GM19351 (cell line): ENCODE measurements around the gene NPDC1.
"Not testable (repeated sequence)": the region's sequence is repeated elsewhere in the genome, so short reads cannot be mapped to it uniquely, and the experiment has no call there.

Experiments used
- ATAC-seq: cut with Tn5 transposase; IDR thresholded peaks from one replicate; pipeline ENCODE4 v1.9.1; 2021; ENCODE audit warnings: mild to moderate bottlenecking, moderate library complexity; ENCODE audit not compliant: unreplicated experiment

The NPDC1 gene

DNA sequence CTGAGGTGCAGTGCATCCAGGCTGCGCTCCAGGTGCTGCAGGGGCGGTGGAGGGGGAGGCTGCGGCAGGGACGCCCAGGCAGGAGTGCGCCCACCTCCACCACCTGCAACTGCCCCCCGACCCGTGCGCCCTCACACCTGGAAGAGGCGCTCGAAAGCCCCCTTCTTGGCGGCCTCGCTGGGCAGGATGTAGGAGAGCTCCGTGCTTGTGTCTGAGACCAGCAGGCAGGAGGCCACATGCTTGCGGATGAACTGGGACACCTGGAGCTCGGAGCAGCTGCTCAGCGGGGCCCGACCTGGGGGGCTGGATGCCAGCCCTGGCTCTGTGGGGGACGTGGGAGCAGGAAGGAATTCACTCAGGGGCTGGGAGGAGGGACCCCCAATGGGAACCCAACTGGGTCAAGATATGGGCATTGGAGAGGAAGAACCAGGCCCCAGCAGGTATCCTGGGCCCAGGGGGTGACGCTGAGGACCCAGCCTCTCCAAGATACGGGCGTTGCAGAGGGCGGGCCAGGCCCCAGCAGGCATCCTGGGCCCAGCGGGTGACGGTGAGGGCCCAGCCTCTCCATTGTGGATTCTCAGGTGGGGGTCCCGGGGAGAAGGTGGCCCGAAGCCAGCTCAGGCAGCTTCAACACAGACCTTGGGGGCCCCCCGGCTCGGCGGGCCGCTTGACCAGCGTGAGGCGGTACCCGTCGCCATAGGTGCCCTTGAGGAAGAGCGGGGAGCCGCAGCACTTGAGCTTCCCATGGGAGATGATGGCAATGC lies 31.0 kb downstream of the NPDC1 start:
- ATAC-seq = no peak

DNA sequence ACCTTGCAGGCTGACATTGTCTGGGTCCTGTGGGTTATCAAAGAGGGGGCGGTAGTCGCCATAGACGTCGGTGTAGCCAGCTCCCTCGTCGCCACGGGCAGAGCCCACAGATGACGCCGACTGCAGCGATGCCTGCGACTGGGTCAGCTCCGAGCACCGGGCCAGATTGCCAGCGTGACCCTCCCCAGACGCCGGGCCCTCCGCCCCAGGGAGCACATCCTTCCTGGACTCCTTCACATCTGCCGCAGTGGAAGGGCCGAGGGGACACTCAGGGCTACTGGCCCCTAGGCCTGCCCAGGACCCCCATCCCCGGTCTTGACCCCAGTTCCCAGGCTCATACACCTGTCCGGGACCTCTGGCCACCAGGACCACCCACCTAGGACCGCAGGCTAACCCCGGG lies 31.8 kb downstream of the NPDC1 start:
- no peak for ATAC-seq

DNA sequence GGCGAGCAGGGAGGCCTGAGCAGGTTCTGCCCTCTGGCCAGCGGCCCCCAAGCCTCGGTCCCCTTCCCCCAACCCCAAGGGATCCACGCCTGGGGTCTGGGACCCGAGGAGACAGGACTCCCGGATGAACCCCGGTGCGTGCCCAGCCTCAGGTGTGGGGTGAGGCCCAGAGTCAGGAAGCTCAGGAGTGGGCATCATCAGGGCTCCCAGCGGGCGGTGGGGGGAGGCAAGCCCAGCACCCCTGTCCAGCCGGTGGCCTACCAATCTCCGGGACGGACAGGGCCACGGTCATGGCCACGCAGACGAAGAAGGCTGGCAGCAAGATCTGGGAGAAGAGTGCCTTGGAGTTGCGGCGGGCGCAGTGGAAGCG lies 32.4 kb downstream of the NPDC1 start:
- no peak for ATAC-seq

DNA sequence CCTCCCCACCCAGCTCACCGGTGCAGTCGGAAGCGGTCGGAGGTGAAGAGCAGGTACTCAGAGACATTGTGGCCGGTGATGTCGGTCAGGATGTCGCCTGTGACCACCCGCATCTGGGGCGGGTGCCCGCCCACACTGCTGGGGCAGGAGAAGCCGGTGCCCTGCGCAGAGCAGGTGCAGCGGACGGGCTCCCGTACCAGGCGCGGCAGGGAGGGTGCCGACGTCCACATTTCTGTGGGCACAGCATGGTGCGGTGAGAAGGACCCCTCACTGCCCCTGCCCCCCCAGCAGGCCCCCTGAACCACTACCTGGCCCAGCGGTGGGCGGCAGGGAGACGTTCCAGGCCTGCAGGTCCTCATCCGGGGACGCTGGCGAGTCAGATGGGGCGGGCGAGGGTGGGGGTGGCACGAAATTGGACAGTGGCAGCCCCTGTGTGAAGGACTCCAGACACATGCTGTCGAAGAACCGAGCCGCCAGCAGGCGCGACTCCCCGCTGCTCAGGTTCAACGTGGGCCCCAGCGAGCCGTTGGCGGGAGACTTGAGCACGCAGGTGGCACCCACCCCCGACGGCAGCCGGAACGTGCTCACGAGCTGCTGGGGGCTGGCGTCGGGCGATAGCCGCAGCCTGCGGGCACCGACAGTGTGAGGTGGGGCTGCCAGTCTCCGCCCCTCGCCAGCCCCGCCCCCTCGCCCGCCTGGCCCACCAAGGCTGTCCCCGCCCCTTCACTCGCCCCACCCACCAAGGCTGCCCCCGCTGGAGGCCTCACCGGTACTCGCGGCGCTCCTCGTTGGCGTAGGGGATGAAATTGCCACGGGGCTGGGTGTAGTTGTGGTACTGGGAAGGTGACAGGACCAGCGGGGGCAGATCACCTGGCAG lies 33.0 kb downstream of the NPDC1 start:
- ATAC-seq = no peak

DNA sequence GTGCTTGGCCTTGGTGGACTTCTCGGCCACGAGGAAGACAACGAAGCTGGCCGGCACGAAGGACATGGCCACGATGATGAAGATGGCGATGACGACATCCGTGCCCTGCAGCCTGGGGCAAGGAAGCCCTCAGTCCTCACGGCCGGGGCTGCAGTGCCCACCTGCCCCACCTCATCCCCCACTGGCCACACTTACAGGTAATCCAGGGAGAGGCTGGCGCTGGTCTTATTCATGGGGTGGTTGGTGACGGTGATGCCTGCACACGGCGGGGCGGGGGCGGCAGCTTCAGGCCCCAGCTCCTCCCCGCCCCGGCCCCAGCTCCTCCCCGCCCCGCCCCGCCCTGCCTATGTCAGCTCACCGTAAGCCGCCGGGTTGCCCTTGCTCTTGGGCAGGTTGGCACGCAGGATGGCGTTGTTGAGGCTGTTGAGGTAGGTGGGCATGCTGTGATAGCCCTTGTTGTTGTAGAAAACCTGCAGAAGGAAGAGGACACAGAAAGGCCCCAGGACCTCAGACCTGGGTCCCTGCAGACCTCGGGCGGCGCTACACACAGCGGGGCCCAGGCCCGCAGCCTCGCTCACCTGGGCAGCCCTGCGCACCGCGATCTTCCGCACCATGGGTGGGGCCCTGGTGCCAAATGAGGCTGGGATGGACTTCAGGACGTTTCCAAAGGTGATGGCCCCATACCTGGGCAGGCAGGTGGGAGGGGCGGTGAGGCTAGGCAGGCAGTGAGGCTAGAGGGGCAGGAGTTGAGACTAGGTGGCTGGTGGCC lies 33.9 kb downstream of the NPDC1 start:
- no peak for ATAC-seq

DNA sequence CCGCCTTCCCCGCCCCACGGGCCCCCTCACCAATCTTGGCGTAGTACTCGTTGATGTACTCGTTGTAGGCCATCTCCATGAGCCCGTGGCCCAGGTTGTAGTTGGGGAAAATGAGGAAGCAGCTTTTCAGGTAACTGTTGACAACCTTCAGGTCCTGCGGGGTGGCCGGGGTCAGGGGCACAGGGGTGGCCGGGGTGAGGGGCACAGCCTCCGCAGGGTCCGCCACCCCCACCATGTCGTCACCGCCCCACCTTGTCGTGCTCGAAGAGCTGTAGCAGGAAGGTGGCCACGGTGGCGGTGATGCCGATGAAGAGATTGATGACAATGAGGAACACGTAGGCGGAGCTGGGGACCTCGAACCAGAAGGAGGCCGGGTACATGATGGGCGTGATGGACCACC lies 34.8 kb downstream of the NPDC1 start:
- no peak for ATAC-seq

DNA sequence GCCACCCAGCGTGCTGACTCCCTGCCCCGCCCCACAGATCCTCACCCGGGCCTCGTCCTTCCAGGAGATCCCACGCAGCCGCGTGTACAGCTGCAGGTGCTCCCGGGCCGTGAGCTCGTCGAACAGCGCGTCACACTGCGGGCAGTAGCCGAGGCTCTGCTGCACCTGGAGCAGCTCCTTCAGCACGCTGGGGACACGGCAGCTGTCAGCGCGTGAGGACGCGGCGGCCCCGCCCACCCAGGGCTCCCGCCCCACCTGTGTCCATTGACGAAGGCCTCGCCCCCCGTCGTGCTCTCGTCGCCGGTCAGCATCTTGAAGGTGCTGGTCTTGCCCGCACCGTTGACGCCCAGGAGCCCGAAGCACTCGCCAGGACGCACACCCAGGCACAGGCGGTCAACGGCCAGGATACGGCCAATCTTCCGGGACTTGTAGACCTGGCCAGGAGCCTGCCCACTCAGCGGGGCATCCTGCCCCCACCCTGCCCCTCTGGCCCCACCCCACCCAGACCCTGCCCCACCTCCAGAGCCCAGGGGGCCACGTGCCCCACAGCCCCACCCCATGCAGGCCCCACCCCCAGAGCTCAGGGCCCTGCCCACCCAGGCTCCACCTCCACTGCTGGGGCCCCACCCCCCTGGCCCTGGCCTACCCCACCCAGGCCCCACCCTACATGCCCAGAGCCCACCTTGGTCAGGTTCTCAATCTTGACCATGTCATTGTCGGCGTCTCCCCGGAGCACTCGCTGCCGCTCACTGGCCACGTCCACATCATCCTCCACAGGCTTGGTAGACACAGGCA lies 35.8 kb downstream of the NPDC1 start:
- ATAC-seq = no peak

DNA sequence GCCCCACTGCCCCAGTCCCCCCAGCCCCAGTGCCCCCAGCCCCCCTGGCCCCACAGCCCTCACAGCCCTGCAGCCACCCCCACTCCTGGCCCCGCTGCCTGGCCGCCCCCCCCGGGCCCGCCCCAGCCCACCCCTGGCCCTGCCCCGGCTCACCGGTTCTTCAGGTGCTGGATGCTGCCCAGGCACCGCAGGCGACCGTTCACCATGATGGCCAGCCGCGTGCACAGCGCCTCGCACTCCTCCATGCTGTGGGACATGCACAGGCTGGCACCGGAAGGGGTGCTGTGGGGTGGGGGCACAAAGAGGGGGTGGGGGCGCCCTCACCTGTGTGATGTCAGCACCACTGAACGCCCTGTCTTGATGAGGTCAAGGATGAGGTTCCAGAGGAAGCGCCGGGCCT lies 36.8 kb downstream of the NPDC1 start:
- ATAC-seq = no peak

DNA sequence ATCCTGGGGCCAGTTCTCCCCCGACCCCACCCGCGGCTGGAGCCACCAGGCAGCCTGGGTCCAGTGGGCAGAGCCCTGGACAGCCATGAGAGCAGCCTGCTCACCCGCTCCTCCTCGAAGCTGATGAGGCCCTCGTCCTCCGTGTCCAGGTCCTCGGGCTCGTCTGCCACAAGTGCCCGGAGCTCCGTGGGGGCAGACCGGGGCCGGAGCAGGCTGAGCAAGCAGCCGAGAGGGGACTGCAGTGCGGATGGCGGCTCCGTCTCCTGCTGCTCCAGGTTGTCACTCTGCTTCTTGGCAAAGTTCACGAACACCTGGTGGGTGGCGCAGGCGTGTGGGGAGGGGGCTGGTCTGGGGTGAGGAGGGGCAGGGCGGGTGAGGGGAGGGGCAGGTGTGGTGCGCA lies 37.7 kb downstream of the NPDC1 start:
- no peak for ATAC-seq

DNA sequence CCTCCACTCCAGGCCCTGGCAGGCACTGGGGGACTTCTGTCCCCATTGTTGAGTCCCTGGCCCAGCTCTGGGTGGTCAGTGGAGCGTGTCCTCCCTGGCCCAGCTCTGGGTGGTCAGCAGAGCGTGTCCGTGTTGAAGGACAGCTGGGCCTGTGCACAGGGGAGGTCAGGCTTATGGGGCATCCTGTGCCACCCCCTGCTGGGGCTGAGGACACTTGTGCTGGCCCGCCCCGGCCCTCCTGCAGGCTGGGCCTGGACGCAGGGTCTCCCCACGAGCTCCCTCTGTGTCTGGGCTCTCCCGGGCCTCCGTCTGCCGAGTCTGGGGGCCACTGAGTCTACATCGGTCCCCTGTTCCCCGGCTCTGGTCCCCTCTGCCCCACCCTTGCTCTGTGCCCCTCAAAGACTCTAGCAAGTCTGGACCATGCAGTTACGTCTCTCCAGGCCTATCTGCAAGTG lies 38.1 kb downstream of the NPDC1 start:
- no peak for ATAC-seq

DNA sequence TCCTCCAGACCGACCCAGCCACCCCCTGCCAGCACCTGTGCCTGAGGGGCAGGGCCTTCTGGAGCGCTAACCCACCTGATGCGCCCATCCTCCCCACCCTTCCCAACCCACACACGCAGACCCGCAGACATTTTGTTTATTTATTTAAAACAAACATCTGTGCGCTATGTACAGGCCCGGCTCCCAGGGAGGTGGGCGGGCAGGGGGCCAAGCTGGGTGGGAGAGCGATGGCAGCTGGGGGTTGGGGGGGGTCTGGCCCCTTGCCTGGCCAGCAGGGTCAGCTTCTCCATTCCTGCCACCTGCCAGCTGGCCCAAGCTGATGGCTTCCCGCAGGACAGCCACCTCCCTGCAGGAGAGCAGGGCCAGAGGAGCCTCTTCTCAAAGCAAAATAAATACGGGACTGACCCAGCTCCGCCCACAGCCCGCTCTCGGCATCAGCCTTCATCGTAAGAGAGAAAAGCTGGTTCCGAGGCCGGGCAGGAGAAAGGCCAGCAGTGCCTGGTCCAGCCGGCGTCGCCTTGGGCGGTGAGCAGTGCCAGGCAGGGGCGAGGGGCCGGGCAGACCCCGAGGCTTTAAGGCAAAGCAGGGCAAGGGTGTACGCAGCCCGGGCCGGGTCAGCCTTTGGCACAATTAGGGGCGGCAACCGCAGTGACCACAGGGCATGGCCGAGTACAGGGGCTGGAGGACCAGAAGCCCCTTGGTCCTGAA lies 38.7 kb downstream of the NPDC1 start:
- no peak for ATAC-seq

DNA sequence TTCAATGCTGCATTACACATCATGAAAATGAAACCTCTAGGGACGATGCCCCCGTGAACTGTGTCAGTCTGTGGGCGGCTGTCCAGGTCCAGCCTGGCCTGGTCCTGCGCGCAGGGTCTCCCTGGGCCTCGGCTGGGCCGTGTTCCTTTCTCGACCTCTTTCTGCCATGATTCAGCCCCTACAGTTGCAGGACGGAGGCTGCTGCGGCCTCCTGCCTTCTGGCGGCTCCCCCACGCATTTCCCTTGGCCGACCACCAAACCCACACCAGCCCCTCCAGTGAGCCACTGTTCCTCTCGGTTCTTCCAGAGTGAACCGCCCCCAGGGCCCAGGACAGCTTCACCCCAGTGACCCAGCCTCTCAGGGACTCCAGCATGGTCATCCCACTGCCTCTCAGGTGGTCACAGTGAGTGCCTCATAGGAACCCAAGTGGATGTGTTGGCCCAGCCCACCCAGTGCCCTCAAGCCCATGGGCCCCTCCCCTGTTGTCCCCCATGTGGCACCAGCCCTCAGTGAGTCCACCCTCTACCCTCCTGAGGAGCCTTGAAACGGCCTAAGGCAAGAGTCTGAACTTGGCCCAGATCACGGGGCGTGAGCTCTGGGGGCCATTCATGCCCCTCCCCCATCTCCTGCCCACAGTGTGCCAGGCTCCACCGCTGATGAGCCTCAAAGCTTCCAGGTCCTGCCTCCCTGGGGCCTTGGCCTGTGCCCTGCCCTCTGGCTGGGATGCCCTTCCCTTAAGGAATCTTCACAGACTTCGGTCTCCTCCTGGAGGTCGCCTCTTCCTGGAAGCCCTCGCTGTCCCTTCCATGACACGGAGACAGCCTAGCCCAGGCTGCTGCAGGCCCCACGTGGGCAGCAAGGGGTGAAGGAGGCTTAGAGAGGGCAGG lies 39.6 kb downstream of the NPDC1 start:
- ATAC-seq = no peak

DNA sequence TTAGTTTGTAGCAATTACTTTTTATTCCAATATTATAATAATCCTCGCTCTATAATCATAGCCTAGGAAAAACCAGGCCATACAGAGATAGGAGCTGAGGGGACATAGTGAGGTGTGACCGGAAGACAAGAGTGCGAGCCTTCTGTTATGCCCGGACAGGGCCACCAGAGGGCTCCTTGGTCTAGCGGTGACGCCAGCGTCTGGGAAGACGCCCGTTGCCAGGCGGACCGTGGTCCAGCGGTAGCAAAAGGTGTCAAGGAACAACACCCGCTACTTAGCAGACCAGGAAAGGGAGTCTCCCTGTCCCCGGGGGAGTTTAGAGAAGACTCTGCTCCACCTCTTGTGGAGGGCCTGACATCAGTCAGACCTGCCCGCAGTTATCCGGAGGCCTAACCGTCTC lies 41.7 kb downstream of the NPDC1 start:
- ATAC-seq = not testable (repeated sequence)

DNA sequence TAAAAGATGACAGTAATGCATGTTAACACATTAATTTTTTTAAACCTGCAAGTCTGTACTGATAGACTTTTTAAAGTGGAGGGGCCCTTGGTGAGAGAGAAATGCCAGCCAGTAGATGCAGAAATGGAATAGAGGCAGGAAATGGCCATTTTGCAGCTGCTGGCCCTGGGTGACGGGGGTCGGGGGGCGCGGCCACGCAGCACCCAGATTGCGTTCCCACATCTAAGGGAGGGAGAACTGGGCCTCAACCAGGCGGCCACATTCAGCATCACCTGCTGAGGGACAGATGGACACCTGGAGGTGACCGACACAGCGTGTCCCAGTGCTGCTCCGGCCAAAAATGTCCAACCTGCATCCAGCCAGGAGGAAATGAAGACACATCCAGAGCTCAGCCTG lies 43.3 kb downstream of the NPDC1 start:
- no peak for ATAC-seq

DNA sequence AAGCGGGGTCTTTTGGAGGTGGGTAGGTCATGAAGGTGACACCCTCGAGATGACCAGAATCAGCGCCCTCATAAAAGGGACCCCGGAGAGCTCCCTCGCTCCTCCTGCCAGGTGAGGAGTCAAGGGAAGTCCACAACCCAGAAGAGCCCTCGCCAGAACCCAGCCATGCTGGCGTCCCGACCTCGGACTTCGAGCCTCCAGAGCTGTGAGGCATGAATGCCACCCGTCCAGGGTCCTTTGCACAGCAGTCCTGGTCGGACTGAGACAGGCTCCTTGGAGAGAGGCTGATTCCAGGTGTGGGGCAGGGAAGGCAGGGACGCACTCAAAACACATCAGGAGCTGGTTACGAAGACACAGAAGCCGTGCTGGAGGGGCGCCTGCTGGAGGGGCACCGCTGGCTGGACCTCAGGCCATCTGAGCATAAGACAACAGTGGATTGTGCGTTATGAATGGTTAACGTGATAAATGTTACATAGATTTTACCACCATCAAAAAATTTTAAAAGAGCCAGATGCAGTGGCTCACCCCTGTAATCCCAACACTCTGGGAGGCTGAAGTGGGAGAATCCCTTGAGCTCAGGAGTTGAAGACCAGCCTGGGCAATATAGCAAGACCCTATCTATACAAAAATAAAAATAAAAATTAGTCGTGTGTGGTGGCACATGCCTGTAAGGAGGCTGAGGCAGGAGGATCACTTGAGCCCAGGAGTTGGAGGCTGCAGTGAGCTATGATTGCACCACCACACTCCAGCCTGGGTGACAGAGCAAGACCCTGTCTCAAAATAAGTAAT lies 43.9 kb downstream of the NPDC1 start:
- ATAC-seq = no peak

DNA sequence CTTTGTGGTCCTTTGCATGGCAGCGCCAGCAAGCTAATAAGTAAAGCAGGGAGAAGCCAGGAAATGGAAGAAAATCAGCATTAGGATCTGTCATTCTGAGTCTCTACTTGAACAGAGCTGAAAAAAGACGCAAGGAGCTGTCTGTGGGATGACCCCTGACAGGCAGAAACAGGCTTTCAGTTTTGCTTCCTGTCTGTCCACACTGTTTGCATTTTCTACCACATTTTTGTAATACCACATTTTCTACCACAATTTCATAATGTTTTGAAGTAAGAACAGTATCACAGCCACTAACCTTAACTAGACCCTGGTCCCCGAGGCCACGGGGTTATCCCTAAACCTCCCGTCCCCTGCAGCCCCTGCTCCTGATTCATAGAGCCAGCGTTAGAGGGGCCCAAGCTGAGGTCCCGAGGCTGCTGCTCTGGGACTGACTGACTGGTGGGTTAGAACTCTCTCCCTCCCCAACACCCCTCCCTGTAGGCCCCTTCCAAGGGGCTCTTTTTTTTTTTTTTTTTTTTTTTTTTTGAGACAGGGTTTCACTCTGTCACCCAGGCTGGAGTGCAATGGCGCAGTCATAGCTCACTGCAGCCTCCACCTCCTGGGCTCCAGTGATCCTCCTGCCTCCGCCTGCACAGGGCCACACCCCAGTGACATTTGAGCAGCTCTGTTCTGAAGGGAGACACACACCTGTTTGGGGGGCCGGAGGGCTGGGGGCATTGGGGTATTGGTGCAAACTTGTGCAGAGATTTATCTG lies 45.6 kb downstream of the NPDC1 start:
- ATAC-seq = peak; percentile 71

DNA sequence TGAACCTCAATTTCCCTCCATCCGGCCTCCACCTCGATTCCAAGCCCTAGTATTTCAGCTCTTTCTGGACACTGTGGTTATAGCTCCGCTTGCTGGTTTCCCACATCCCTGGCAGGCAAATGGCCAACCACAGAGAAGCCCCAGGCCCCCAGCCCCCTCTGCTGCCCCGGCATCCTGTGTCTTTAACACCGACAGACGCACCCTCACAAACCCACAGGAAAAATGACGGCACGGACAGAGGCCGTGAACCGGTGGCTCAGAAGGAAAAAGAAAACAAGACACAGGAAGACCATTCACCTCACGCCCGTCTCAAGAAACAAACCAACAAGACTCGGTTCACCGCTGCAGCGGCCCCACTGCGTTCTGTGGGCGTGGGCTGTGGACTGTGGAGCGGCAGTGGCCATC lies 48.1 kb downstream of the NPDC1 start:
- no peak for ATAC-seq

DNA sequence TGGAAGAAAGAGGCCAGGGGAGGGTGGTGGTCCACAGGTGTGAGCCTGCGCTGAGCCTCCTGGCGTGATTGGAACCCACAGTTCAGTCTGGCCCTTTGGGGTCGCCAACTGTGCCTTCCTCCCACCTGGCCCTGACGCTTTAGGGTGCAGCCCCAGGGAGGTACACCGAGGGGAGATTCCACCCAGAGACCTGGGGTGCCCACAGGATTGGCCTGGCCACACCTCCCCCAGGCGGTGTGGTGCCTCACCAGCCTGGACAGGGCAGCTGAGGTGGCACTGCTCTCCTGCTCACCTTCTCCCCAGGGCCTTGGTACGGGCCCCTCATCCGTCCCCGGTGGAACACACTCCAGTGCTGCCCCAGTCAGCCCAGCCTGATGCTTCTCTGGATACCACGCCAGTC lies 48.6 kb downstream of the NPDC1 start:
- ATAC-seq = no peak
